A673 (cell line): ENCODE data around the gene MPPED2. TPM values are rescaled to one million over a fixed set of nuclear protein-coding genes. Genes with fewer than 3 reads are reported as not detected.

Experiments used
- BruUV-seq: library from RNA; stranded (reverse); fragments of 400-500 nt; replicated peaks from 2 replicates; lab custom pipeline; 2021; lab: Mats Ljungman, UMichigan
- CTCF ChIA-PET: fragments of 300-600 bp; sonication (Branson Sonifier 250); formaldehyde crosslinking; loops from one replicate; lab custom pipeline; 2022; ENCODE audit warnings: antibody characterized with exemption; lab: Charles Lee
- POLR2A ChIA-PET: fragments of 300-600 bp; sonication (Branson Sonifier 250); formaldehyde crosslinking; loops from one replicate; lab custom pipeline; 2022; ENCODE audit warnings: antibody characterized with exemption; ENCODE audit not compliant: low non-redundant PET; lab: Charles Lee
- DNase-seq: peaks from one replicate; pipeline ENCODE4 v3.0.0-alpha.2; 2015; ENCODE audit warnings: low spot score
- H3K27ac ChIP-seq: fragments of 200-600 bp; sonication (generic); 2 replicates; pipeline ENCODE4 v1.5.1; 2016; ENCODE audit warnings: mixed run types, low read depth, mild to moderate bottlenecking, mixed read lengths, antibody characterized with exemption, low read length; ENCODE audit not compliant: poor library complexity, severe bottlenecking
- H3K27me3 ChIP-seq: fragments of 200-600 bp; sonication (generic); replicated peaks from 2 replicates; pipeline ENCODE4 v1.6.1; 2017; ENCODE audit warnings: mixed run types, low read depth, mild to moderate bottlenecking, mixed read lengths, antibody characterized with exemption, low read length; ENCODE audit not compliant: insufficient read depth, poor library complexity
- H3K36me3 ChIP-seq: fragments of 200-600 bp; sonication (generic); 2 replicates; pipeline ENCODE4 v1.6.1; 2016; ENCODE audit warnings: mixed run types, mild to moderate bottlenecking, mixed read lengths, antibody characterized with exemption, low read length; ENCODE audit not compliant: insufficient read depth, poor library complexity, severe bottlenecking
- H3K4me1 ChIP-seq: fragments of 200-600 bp; sonication (generic); 2 replicates; pipeline ENCODE4 v1.6.1; 2017; ENCODE audit warnings: mixed run types, mild to moderate bottlenecking, mixed read lengths, antibody characterized with exemption, low read length; ENCODE audit not compliant: insufficient read depth, poor library complexity, severe bottlenecking
- H3K4me3 ChIP-seq: fragments of 200-600 bp; sonication (generic); 2 replicates; pipeline ENCODE4 v1.5.1; 2016; ENCODE audit warnings: low read depth, mixed run types, mild to moderate bottlenecking, mixed read lengths, low read length; ENCODE audit not compliant: poor library complexity, severe bottlenecking
- H3K9me3 ChIP-seq: fragments of 200-600 bp; sonication (generic); 2 replicates; pipeline ENCODE4 v1.6.1; 2016; ENCODE audit warnings: mixed run types, low read depth, mild to moderate bottlenecking, mixed read lengths, antibody characterized with exemption, low read length; ENCODE audit not compliant: poor library complexity, severe bottlenecking
- EZH2 ChIP-seq: fragments of 200-600 bp; sonication (generic); IDR thresholded peaks from 2 replicates; pipeline ENCODE4 v1.6.1; 2017; ENCODE audit warnings: borderline replicate concordance, low read depth, mild to moderate bottlenecking, mixed read lengths, antibody characterized with exemption, low read length; ENCODE audit not compliant: poor library complexity, severe bottlenecking
- intact Hi-C: fragments of 100-400 bp; cut with micrococcal nuclease; formaldehyde crosslinking; loops from one replicate; pipeline ENCODE4 v1.10.0; 2022; ENCODE audit not compliant: unreplicated experiment
- total RNA-seq: library from RNA; stranded (reverse); gene quantifications from 2 replicates; pipeline ENCODE4 v1.2.3, GENCODE V29; 2021
- TF ChIP-seq, protein P1 (sequence below): fragments of 300-800, 200-600 bp; sonication (generic); conservative IDR thresholded peaks from 2 replicates; pipeline ENCODE4 v1.5.1; 2017; ENCODE audit warnings: low read depth, mild to moderate bottlenecking, antibody characterized with exemption, low read length, moderate library complexity, mixed read lengths

The MPPED2 gene
- total RNA-seq, 1 experiment from 2014 or later = 2.0 TPM

DNA sequence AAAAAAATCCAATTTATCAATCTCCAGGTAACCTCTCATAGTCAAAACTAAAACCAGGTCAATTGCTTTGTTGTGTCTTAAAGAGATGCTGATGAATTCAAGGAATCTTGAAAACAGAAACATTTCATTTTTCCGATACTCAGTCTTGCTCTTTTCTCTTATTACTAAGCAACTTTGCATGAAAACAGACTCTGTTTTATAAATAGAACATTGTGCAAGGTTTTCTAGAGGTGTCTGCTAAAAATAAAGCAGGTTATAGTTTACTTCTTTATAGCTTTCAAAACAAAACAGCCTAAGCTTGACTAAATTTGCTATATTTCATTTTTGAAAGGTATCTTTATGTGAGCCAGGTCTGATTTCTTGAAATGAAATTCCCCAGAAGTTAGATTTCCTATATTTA is 154.0 kb downstream of the MPPED2 start:
- no TSS peak for BruUV-seq
- no peak overlapping the region for H3K27ac ChIP-seq
- CTCF ChIA-PET = no interaction called here
- H3K9me3 ChIP-seq = no peaks in the 10 kb centered on the region
- no peaks in the 10 kb centered on the region for H3K36me3 ChIP-seq
- DNase-seq = no peak
- TF ChIP-seq EZH2 = no peak
- TF ChIP-seq, protein P1, sequence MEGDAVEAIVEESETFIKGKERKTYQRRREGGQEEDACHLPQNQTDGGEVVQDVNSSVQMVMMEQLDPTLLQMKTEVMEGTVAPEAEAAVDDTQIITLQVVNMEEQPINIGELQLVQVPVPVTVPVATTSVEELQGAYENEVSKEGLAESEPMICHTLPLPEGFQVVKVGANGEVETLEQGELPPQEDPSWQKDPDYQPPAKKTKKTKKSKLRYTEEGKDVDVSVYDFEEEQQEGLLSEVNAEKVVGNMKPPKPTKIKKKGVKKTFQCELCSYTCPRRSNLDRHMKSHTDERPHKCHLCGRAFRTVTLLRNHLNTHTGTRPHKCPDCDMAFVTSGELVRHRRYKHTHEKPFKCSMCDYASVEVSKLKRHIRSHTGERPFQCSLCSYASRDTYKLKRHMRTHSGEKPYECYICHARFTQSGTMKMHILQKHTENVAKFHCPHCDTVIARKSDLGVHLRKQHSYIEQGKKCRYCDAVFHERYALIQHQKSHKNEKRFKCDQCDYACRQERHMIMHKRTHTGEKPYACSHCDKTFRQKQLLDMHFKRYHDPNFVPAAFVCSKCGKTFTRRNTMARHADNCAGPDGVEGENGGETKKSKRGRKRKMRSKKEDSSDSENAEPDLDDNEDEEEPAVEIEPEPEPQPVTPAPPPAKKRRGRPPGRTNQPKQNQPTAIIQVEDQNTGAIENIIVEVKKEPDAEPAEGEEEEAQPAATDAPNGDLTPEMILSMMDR = no peak
- no peak overlapping the region for H3K4me3 ChIP-seq
- POLR2A ChIA-PET = no interaction called here
- H3K27me3 ChIP-seq = no peaks in the 10 kb centered on the region
- intact Hi-C loops = no loop called here
- H3K4me1 ChIP-seq = no peaks in the 10 kb centered on the region

DNA sequence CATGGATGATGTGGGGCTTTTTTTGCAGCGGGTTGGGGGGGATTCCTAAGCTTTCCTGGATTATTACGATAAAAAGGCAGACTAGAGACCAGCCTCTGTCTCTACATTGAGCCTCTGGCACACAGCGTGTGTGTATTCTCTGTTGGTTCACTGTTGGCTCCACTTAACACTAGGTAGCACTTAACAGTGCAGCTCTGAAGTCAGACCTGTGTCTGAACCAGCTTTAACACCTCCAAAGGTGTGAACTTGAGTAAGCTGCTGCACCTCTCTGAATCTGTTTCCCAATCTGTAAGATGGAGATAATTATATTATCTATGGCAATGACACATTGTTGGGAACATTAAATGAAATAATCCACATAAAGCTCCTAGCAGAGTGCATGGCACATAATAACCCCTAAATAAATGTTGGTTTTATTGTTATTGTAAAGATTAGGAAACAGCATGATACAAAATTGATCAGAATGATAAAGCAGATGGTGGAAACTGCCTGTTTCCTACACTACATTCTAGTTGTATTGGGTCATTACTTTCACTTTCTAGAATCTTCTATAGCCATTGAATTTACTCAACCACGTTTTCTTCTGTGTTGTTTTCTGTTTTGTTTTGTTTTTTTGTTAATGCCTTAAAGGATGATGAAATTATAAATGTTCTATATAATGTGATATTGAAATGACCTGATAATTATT is 154.9 kb downstream of the MPPED2 start:
- intact Hi-C loops = no loop called here
- Histone ChIP-seq H3K4me3 (no peak overlapping the region), H3K36me3 (no peaks in the 10 kb centered on the region), H3K4me1 (no peaks in the 10 kb centered on the region), H3K27ac (no peak overlapping the region), H3K9me3 (no peaks in the 10 kb centered on the region), H3K27me3 (no peaks in the 10 kb centered on the region)
- DNase-seq = no peak
- ChIA-PET CTCF (no interaction called here), POLR2A (no interaction called here)
- TF ChIP-seq, protein P1 = no peak
- TF ChIP-seq EZH2 = no peak
- BruUV-seq = no TSS peak

DNA sequence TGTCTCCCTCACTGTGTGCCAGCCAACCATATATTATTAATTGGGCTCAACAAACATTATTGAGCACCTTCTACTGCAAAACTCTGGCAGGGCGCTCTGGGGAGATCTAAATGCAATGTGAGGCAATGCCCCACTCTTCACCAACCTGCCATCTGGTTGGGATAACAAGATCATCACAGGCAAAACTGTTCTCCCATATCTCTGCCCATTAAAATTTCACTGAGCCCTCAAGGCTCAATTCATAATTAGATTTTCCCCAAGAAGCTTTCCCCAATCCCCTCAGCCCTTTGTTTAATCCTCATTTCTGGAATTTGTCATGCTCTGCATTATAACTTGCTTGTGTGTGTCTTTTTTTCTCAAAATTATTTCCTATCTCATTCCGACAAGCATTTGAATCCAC is 156.6 kb downstream of the MPPED2 start:
- no TSS peak for BruUV-seq
- DNase-seq = no peak
- H3K27ac ChIP-seq = no peak overlapping the region
- TF ChIP-seq EZH2 = no peak
- TF ChIP-seq, protein P1 = no peak
- no peaks in the 10 kb centered on the region for H3K27me3 ChIP-seq
- H3K4me3 ChIP-seq = no peak overlapping the region
- H3K9me3 ChIP-seq = no peaks in the 10 kb centered on the region
- no peaks in the 10 kb centered on the region for H3K36me3 ChIP-seq
- ChIA-PET POLR2A (no interaction called here), CTCF (no interaction called here)
- H3K4me1 ChIP-seq = no peaks in the 10 kb centered on the region
- intact Hi-C loops = no loop called here
